ENCODE data around the gene PRKN.

- no peak for TF ChIP-seq CTCF (tag by site-specific recombination; IDR thresholded peaks at IDR 0.05)
- TF ChIP-seq ZNF510 (tag by site-specific recombination; IDR thresholded peaks at IDR 0.05; ENCODE audit: insufficient replicate concordance): no peak
- no peak for TF ChIP-seq YY1 (tag by site-specific recombination; IDR thresholded peaks at IDR 0.05)
- TF ChIP-seq ZNF311 (tag by site-specific recombination; IDR thresholded peaks at IDR 0.05; ENCODE audit: borderline replicate concordance): no peak
- TF ChIP-seq WT1 (tag by site-specific recombination; IDR thresholded peaks at IDR 0.05): no peak
- no peak for TF ChIP-seq ZNF792 (tag by site-specific recombination; IDR thresholded peaks at IDR 0.05)
- no peak for TF ChIP-seq RBAK (tag by site-specific recombination; IDR thresholded peaks at IDR 0.05)
- TF ChIP-seq HOXC10 (CRISPR knock-in tag; IDR thresholded peaks at IDR 0.05): no peak
These were observed 529.5 kb downstream of the PRKN start for GRCh38 chr6:162198076-162198475.
